GM12892 (cell line): ENCODE measurements around the gene CDON.

ENCODE experiments used
- DNase-seq: peaks from one replicate; pipeline ENCODE4 v3.0.0; 2011; ENCODE audit not compliant: insufficient read length
- FAIRE-seq: peaks from 2 replicates; lab custom pipeline; 2011; peaks lifted over from hg19 to GRCh38; lab: Jason Lieb, UNC
- POLR2A ChIP-seq: IDR thresholded peaks from 2 replicates; pipeline ENCODE4 v1.6.1; 2011; ENCODE audit warnings: low read depth, low read length, control low read depth
- POLR2AphosphoS5 ChIP-seq: IDR thresholded peaks from 2 replicates; pipeline ENCODE4 v1.6.1; 2011; ENCODE audit warnings: low read depth, low read length, control low read depth
- TAF1 ChIP-seq: IDR thresholded peaks from 2 replicates; pipeline ENCODE4 v1.6.1; 2011; ENCODE audit warnings: low read depth, mild to moderate bottlenecking, control low read depth, low read length, borderline replicate concordance

CDON gene

GRCh38 chr11:125952559-125952958 is 110.1 kb downstream of the CDON start:
- no peak for FAIRE-seq
- TF ChIP-seq POLR2AphosphoS5 (no peak), POLR2A (no peak), TAF1 (no peak)

GRCh38 chr11:125951731-125952130 is 110.9 kb downstream of the CDON start:
- no peak for FAIRE-seq
- TF ChIP-seq POLR2AphosphoS5: no peak
- no peak for TF ChIP-seq TAF1
- no peak for TF ChIP-seq POLR2A
- no peak for DNase-seq

More at GRCh38 chr11:125952559-125952958, 110.1 kb downstream of the CDON start:
- DNase-seq: no peak

- TF ChIP-seq POLR2A (no peak), POLR2AphosphoS5 (no peak), TAF1 (no peak)
- FAIRE-seq (no peak), DNase-seq (no peak)
Measured at GRCh38 chr11:125950696-125951651, 111.7 kb downstream of the CDON start.

- FAIRE-seq (no peak), DNase-seq (no peak)
- TF ChIP-seq TAF1: no peak
- no peak for TF ChIP-seq POLR2AphosphoS5
- TF ChIP-seq POLR2A: no peak
Measured at GRCh38 chr11:125950178-125950490, 112.5 kb downstream of the CDON start.

GRCh38 chr11:125949271-125950177 is 113.1 kb downstream of the CDON start:
- FAIRE-seq (no peak), DNase-seq (no peak)
- TF ChIP-seq POLR2A: no peak
- TF ChIP-seq TAF1: no peak
- no peak for TF ChIP-seq POLR2AphosphoS5

- TF ChIP-seq POLR2AphosphoS5 (no peak), POLR2A (no peak), TAF1 (no peak)
- FAIRE-seq: no peak
- DNase-seq: no peak
Measured at GRCh38 chr11:125948278-125949051, 114.2 kb downstream of the CDON start.

- DNase-seq: no peak
- FAIRE-seq: no peak
- no peak for TF ChIP-seq POLR2AphosphoS5
Measured at GRCh38 chr11:125947419-125948277, 115.0 kb downstream of the CDON start.

- no peak for DNase-seq
- FAIRE-seq: no peak
Measured at GRCh38 chr11:125946712-125947418, 115.8 kb downstream of the CDON start.

GRCh38 chr11:125945797-125946520 is 116.7 kb downstream of the CDON start, which contains the start of gene VSIG10L2:
Gene VSIG10L2, plus strand, starts transcription at chr11:125946044. Its CDS starts 12 bp downstream, at chr11:125946056.
- DNase-seq: no peak
- no peak for TF ChIP-seq POLR2AphosphoS5
- TF ChIP-seq POLR2A: no peak
- no peak for TF ChIP-seq TAF1
- FAIRE-seq: no peak

More at GRCh38 chr11:125946712-125947418, 115.8 kb downstream of the CDON start:
- TF ChIP-seq POLR2A: no peak
- TF ChIP-seq POLR2AphosphoS5: no peak
- no peak for TF ChIP-seq TAF1
